ENCODE data around the gene REEP2.

DNA sequence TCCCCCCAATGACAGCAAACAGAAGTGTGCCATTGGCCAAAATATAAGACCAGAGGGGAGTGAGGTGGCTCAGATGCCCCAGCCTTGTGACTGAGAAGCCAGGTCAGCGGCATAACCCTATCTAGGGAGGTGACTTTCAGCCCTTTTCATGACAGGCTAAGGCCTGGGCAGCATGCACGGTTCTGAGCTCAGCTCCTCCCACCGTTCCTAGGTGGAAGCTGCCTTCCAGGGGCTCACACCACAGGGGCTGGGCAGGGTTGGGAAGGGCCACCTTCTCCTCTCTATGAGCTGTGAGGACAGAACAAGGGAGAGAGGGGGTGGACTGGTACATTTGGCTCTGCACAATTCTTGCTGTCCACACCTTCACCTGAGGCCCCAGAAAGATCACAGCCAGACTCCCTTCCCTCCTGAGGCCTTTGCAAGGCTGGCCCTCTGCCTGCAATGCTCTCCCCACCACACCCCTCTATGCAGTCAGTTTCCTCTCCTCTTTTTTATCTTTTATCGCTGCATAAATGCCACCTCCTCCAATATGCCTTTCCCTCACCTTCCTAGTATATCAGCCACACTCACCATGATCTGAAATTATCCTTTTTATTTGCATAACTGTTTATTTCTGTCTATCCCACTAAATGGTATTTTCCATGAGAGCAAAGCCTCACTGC, 21.3 kb downstream of the REEP2 start:
- no peak for TF ChIP-seq POLR2AphosphoS5 (IDR thresholded peaks at IDR 0.05; ENCODE audit: borderline replicate concordance, low read depth, low read length)
- TF ChIP-seq EZH2 (IDR thresholded peaks at IDR 0.05), result no peak
